Measurements from ENCODE around the gene CLNK.

CLNK gene

GRCh38 chr4:10442976-10443375 is 241.6 kb downstream of the CLNK start:
- no peak for DNase-seq

DNA sequence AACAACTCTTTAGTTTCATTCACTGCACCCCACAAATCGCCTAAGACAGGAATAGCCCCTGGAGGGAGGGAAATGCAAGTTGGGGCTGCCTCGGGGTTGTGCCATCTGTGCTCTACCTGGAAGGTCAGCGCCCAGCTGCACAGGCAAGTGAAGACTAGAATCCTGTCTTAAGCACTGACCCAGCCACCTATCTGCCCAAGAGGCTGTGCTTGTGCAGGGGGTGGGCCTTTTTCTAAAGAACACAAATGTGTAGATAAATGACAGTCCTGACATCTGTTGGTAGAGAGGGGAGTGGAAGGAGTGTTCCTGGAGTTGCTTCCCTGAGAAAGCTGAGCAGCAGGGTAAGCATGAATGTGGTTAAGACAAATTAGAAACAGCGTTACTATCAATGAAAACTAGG is 243.1 kb downstream of the CLNK start:
- DNase-seq = no peak

GRCh38 chr4:10438924-10439323 is 245.6 kb downstream of the CLNK start:
- no peak for DNase-seq

GRCh38 chr4:10437735-10438134 is 246.8 kb downstream of the CLNK start:
- DNase-seq = no peak
